DMS 273 (cell line): ENCODE data around the gene ARHGAP5.

Source experiments
- DNase-seq: peaks from one replicate; lab custom pipeline; 2025; ENCODE audit not compliant: unreplicated experiment; lab: John Stamatoyannopoulos, UW

The ARHGAP5 gene

GRCh38 chr14:32077081-32078022, at the start of gene ARHGAP5:
Gene ARHGAP5 (plus strand): TSS chr14:32077304. CDS start chr14:32090670, 13,366 bp downstream.
- peak; percentile 90 for DNase-seq

DNA sequence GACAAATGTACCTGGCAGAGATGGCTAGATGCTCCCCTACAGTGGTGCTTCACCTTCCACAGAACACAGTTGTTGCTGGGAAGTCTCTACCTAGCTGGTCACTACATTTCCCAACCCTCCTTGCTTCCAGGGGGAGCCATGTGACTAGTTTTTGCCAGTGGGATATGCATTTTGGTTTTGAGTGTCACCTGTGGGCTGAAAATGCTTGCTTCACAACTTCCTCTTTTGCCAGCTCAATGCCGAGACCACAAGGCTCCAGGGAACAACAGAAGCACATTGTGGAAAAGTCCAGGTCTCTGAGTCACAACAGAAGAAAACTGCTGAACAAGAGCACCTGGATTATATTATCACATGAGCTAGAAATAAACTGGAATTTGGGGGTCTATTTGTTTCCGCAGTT, 48.5 kb upstream of the ARHGAP5 start:
- no peak for DNase-seq

GRCh38 chr14:32033543-32033942, 43.6 kb upstream of the ARHGAP5 start:
- no peak for DNase-seq

- DNase-seq: no peak
These were observed 38.2 kb upstream of the ARHGAP5 start for GRCh38 chr14:32038876-32039275.

DNA sequence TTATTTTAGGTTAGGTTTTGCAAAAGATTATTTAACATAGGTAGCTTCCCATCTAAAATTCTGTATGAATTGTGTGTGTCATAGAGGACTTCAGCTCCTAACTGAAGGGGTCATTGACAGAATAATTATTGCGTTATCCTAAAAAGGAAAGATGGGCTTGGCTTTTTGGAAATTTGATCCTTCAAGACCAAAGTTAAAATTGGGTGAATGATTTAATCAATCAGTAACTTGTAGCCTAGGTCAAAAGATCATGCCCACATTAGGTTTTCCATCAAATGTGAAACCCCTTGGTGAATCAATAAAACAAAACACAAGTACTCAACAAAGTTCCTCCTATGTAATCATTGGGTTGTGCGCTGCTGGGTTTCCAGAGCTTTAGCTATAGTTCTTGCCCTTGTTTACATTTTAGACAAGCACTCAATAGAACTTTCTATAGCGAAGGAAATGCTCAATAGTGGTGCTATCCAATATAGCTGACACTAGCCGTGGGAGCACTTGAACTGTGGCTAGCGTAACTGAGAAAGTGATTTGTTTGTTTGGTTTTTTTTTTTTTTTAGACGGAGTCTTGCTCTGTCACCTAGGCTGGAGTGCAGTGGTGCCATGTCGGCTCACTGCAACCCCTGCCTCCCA, 37.6 kb upstream of the ARHGAP5 start:
- no peak for DNase-seq

- no peak for DNase-seq
These were observed 33.5 kb upstream of the ARHGAP5 start for GRCh38 chr14:32043624-32044023.

- no peak for DNase-seq
These were observed 32.6 kb upstream of the ARHGAP5 start for GRCh38 chr14:32044454-32044853.

DNA sequence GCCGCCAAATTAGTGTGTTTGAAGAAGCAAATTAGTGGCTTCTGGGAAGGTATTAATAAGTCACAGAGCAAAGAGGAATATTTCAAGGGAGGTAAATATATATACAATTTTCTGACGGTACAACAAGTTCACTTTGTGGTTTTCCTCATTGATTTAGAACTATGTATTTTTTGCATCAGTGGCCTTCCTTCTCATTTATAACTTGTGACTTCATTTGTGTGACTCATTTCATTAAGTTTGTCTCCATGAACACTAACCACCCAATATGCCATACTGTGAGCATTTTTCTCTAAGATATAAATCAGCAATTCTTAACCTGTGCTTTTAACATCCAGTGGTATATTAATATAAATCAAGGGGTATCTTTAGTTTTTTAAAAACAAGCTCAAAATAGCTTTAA, 29.3 kb upstream of the ARHGAP5 start:
- DNase-seq: no peak

DNA sequence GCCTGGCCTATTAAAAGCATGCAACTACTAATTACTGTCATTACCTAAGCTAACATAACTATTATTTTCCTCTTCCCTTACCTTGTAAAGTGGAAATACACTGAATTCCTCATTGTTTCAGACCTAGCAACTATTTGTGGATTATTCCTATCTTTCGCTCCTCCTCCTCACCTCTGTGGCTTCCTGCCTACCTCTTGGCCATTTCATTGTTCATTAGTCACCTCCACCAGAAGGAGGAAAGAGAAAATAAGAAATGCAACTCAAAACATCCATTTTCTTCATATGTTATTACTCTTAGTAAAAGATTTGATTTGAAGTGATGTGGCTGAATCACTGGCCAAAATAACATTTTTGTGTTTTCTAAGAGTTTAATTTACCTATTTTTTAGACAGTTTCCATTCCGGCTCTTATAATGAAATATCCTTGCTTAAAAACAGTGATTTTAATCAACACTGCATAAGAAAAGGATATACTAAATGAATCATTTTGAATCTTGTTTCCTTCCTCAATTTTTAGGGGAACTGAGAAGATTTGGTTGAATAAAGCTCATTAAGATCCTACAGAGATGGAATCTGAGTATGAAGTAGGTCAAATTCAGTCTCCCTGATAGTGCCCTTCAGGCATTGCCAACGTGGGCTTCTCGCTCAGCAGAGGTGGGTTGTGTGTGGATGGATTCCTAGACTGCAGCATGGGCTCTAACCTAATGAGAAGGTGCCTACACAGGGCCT, 27.6 kb upstream of the ARHGAP5 start:
- DNase-seq: no peak

- peak; percentile 67 for DNase-seq
These were observed 26.2 kb upstream of the ARHGAP5 start for GRCh38 chr14:32050878-32051277.

DNA sequence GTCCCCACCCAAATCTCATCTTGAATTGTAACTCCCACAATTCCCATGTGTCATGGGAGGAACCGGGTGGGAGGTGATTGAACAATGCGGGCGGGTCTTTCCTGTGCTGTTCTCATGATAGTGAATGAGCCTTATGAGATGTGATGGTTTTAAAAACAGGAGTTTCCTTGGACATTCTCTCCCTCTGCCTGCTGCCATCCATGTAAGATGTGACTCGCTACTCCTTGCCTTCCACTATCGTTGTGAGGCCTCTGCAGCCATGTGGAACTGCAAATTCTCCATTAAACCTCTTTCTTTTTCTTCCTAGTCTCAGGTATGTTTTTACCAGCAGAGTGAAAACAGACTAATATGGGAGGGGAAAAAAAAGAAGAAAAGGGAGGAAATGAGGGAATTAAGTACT, 22.6 kb upstream of the ARHGAP5 start:
- no peak for DNase-seq

- DNase-seq: no peak
These were observed 21.9 kb upstream of the ARHGAP5 start for GRCh38 chr14:32055175-32055574.

DNA sequence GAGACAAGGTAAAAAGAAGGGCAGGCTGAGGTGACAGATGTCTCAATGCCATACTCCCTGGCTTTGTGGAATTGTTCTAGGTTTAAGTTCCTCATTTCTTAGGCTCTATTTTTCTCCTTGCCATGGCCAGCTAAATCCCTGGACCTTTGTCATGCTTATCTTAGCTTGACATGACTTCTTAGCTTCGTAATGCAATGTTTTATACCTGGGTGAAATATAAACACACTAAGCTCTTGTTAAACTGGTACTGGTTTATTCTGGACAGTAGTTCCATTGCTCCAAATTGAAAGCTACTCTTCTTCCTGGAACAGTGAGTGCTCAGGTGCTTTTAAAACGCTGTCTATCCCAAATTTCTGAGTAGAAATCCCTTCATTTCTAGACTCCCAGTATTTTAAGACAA, 17.4 kb upstream of the ARHGAP5 start:
- DNase-seq: no peak

- DNase-seq: no peak
These were observed 12.2 kb upstream of the ARHGAP5 start for GRCh38 chr14:32064931-32065330.

- no peak for DNase-seq
These were observed 8.4 kb upstream of the ARHGAP5 start for GRCh38 chr14:32068708-32069107.

DNA sequence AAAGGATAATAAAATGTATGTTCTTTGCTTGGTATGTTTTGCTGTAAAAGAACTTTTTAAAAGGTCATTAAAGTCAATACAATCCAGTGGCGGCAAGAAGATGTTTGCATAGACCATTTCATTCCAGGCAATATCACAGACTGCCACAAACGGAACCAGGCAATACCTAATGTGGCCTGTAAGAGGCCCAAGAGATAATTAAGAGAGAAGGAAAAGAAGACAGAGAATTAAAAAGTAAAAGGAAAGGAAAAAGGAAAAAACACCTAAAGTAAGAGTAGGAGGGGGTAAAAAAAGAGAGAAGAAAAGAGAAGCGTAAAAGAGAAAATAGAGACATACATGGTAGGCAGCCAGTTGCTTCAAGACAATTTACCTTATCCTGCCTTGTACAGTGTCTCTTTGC, 6.8 kb upstream of the ARHGAP5 start:
- no peak for DNase-seq

DNA sequence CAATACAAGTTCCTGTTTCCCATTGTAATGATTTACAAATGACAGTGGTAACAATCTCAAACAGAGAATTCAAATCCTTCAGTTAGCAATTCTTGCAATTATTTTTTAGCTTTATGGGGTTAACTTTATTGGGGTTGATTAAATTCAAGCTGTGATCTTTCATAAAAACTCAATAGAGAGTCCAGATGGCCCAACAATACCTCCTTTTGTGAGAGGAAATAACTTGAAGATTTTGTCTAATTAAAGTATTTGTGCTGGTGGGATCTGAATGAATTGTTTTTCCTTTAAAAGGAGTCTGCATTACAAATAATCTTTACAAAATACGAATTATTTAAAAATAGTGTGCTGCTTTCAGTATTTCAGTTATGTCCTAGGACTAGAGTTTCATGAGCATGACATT, 4.4 kb upstream of the ARHGAP5 start:
- DNase-seq: no peak

DNA sequence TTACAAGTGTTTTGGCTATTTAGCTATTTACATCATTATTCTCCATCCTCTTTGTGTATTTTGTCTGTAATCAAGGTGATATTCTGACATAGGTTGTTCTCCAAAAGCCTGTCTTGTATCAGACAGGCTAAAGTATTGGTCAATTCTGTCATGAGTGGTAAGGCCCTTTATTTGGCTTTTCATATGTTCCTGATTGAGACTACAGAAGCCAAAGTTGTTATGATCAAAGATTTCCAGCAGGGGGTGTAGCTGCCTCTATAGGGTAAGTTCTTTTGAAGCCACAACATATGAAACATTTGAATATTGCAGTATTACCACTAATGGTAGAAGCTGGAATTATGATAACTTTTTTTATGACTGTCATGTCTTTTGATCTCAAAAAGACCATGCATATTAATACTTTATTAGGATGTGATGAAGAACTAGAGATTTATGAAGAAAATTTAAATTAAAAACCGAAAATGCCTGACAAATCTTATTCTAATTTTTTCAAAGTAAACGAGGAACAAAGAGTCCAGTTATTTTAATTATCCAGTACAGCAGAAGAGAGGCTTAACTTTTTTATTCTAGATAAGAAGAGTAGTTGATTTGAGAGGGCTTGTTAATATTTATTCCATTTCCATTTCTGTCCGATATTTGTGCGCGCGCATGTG, 3.4 kb upstream of the ARHGAP5 start:
- peak; percentile 88 for DNase-seq

DNA sequence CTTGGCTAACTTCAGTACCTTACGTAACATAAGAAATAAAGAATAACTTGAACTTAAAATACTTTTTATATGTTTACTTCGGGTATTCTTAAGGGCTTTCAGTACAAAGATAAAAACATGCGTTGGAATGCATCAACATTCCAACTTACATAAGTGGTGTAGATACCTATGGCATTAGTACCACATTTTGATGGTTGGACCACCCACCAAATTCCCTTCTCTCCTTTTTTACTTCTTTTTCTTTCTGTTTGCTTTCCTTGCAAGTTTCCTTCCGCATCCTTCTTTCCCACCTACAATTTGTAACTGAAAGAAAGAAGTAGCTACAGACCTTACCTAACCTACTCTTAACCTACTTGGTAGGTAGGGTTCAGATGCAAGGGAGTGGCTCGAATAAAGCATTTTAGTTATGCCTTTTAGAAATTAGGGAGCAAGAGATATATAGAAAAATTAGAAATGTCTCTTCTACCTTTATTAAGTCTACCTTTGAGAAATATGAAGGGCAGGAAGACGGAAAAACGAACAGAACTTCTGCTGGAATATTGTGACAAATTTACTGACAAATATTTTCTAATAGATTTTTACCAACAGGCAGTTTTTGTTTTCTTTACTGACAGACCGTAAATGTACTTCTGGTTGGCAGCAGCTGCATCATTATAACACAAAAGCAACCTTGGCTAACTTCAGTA, 2.1 kb upstream of the ARHGAP5 start:
- DNase-seq: peak; percentile 29

DNA sequence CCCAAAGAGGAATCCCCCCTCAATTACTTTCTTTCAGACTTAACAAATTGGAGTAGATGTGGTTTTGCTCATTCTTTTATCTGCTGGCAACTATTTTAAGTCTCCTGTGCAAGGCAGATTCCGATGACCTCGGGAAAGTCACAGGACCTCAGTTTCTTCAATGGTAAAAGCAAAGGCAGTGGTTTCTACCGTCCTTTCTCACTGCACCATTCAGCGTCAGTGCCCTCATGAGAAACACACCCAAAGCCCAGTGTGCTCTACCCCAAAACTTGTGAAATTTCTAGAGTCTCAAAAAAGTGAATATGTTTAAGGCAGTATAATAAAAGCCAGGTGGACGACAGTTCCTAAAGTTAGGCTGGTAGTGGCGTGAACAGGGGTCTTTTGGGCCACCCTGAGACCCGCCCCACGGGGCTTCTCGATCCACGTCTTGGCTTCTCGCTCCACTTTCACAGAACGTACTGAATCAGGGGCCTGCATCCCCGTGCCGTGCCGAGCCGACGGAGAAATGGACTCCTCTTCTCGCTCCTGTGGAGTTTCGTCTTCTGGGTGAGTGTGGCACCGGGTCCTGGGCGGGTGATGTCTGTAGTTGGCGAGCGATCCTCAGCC, 1.3 kb upstream of the ARHGAP5 start:
- peak; percentile 60 for DNase-seq
